Frontal cortex (tissue), 4 donors: Measurements from ENCODE around the gene TSPAN1. TPM values are rescaled to one million over a fixed set of nuclear protein-coding genes. Genes with fewer than 3 reads are reported as not detected.
A peak's percentile ranks its signal among the peaks of the same experiment; 100 is the strongest.
"Not testable (repeated sequence)": the region's sequence is repeated elsewhere in the genome, so short reads cannot be mapped to it uniquely, and the experiment has no call there.

Experiments used
- DNase-seq, 2 donors: peaks; one replicate each; pipeline ENCODE4 v3.0.0; 2012; ENCODE audit warnings: low spot score in 2 of 2
- FAIRE-seq: peaks from 2 replicates; lab custom pipeline; 2012; peaks lifted over from hg19 to GRCh38; lab: Jason Lieb, UNC
- small RNA-seq: library from RNA; depleted of rRNA; stranded (forward); fragments of <200 nt; gene quantifications from one replicate; pipeline ENCODE3, GENCODE V24; 2014
- total RNA-seq: library from RNA; depleted of rRNA; stranded (reverse); fragments of >200 nt; gene quantifications from one replicate; pipeline ENCODE4 v1.2.3, GENCODE V29; 2014
- donor health status: control.
- donor health status: control.
- donor health status: control.

Gene TSPAN1
- total RNA-seq, 1 donor from 2014 or later = 0.82 TPM

DNA sequence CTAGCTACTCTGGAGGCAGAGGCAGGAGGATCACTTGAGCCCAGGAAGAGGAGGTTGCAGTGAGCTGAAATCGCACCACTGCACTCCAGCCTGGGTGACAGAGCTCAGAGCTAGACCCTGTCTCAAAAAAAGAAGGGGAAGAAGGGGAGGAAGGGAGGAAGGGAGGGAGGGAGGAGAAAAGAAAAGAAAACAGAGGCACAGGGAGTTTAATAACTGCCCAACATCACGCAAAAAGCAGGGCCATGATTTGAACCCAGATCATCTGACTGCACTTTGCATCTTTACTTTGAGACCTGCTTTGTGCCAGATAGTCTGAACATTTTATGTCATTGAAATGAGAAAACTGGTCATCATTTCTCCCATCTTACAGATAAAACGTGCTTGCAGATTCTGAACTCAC is 30.3 kb downstream of the TSPAN1 start:
- no peak for DNase-seq
- FAIRE-seq = no peak

DNA sequence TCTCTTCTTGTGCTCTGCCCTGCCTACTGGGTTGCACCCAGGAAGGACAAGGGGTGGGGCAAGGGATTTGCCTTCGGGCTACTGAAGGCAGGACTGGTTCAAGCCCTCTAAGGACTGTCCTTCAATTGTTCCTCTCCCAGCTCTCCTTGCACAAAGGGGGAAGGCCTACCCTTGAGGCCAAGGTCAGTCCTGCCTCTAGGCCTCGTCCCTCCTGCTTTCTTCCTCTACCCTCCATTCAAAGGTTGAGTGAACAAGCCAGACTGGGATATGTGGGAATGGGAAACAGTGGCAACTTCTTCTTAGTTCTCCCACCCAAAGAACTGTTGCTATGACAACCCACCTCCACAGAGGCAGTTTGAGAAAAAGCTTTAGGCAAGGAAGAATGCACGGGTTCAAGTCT is 30.9 kb downstream of the TSPAN1 start:
- FAIRE-seq (no peak), DNase-seq (peak in 1 of 2 donors; percentile 7)

- DNase-seq (peak in 1 of 2 donors; percentile 5), FAIRE-seq (no peak)
Measured at GRCh38 chr1:46206399-46206798, 31.5 kb downstream of the TSPAN1 start.

DNA sequence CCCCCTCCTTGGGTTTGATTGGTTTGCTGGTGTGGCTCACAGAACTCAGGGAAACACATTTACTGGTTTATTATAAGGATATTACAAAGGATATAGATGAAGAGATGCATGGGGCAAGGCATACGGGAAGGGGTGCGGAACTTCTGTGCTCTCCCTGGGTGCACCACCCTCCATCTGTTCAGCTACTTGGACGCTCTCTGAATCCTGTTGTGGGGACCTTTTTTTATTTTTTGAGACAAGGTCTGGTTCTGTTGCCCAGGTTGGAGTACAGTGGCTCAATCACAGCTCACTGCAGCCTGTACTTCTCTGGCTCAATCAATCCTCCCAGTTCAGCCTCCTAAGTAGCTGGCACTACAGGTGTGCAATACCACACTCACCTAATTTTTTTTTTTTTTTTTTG is 35.7 kb downstream of the TSPAN1 start:
- DNase-seq (no peak), FAIRE-seq (no peak)

GRCh38 chr1:46211051-46211450 is 36.2 kb downstream of the TSPAN1 start:
- no peak for FAIRE-seq
- DNase-seq = no peak

DNA sequence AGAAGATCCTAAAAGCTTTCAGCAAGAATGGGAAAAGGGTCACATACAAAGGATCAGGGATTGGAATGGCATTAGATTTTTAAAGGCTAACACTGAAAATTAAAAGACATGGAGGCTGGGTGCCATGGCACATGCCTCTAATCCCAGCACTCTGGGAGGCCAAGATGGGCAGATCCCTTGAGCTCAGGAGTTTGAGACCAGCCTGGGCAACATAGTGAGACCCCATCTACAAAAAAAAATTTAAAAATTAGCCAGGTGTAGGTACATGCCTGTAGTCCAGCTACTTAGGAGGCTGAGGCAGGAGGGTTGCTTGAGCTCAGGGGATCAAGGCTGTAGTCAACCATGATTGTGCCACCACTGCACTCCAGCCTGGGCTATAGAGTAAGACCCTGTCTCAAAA is 40.6 kb downstream of the TSPAN1 start:
- FAIRE-seq = no peak
- no peak for DNase-seq

- DNase-seq = no peak
- FAIRE-seq = no peak
Measured at GRCh38 chr1:46218443-46218842, 43.6 kb downstream of the TSPAN1 start.

GRCh38 chr1:46219551-46220520 is 44.9 kb downstream of the TSPAN1 start:
- no peak for FAIRE-seq
- DNase-seq = no peak

GRCh38 chr1:46220808-46221207 is 45.9 kb downstream of the TSPAN1 start:
- DNase-seq (no peak), FAIRE-seq (no peak)

- FAIRE-seq = no peak
Measured at GRCh38 chr1:46221749-46222148, 46.9 kb downstream of the TSPAN1 start.

DNA sequence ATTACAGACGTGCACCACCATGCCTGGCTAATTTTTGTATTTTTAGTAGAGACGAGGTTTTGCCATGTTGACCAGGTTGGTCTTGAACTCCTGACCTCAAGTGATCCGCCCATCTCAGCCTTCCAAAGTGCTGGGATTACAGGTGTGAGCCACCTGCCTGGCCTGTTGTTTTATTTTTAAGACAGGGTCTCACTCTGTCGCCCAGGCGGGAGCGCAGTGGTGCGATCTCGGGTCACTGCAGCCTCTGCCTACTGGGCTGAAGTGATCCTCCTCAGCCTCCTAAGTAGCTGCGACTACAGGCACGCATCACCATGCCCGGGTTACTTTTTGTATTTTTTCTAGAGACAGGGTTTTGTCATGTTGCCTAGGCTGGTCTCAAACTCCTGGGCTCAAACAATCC is 48.2 kb downstream of the TSPAN1 start:
- not testable (repeated sequence) for FAIRE-seq

More at GRCh38 chr1:46221749-46222148, 46.9 kb downstream of the TSPAN1 start:
- DNase-seq = peak in 1 of 2 donors; percentile 39

GRCh38 chr1:46223472-46223943 is 48.6 kb downstream of the TSPAN1 start:
- FAIRE-seq = no peak

More for the DNA sequence above, 48.2 kb downstream of the TSPAN1 start:
- not testable (repeated sequence) for DNase-seq

DNA sequence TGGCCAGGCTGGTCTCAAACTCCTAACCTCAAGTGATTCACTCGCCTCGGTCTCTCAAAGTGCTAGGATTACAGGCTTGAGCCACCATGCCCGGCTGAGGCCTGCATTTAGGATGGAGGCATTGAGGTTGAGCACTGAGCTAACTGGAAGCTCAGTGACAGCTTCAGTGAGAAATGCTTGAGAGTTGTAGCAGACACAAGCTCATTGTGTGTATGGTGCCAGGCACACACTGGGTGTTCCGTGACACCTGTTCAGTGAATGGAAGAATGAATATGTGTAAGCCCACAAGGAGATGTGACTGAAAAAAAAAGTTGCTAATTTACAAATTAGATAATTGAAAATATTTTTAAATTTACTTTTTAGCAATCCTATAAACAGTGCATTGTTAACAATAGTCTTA is 50.1 kb downstream of the TSPAN1 start:
- FAIRE-seq = no peak
- DNase-seq = no peak

More at GRCh38 chr1:46223472-46223943, 48.6 kb downstream of the TSPAN1 start:
- DNase-seq = peak; percentile 39 to 49

GRCh38 chr1:46231231-46231630 is 56.3 kb downstream of the TSPAN1 start:
- not testable (repeated sequence) for DNase-seq, FAIRE-seq

Small RNA genes lying within 50 kb of the gene (small RNA-seq; reads per million reads assigned to genes)
- gene AL672043.1 = not detected

Other genes with a start within 250 kb of the TSPAN1 start
- 33.4 TPM for gene PIK3R3, start 42.5 kb upstream of the TSPAN1 start, total RNA-seq
- not detected for gene P3R3URF, start 1.4 kb downstream of the TSPAN1 start, total RNA-seq
- 40.4 TPM for gene POMGNT1, start 23.3 kb downstream of the TSPAN1 start, total RNA-seq
- gene LURAP1, start 28.2 kb downstream of the TSPAN1 start, total RNA-seq = 2.4 TPM
- 0.82 TPM for gene RAD54L, start 72.7 kb downstream of the TSPAN1 start, total RNA-seq
- gene LRRC41, start 128.5 kb downstream of the TSPAN1 start, total RNA-seq = 51.0 TPM
- gene UQCRH, start 128.6 kb downstream of the TSPAN1 start, total RNA-seq = 326 TPM
- 7.7 TPM for gene NSUN4, start 165.7 kb downstream of the TSPAN1 start, total RNA-seq
- gene FAAH, start 219.2 kb downstream of the TSPAN1 start, total RNA-seq = 19.6 TPM